ENCODE measurements around the gene CLNS1A.

- TF ChIP-seq CTCF (IDR thresholded peaks at IDR 0.05; ENCODE audit: low read depth, low read length) (no peak), EZH2phosphoT487 (IDR thresholded peaks at IDR 0.05; ENCODE audit: low read depth) (no peak)
Observed at GRCh38 chr11:77593883-77594282, 43.7 kb downstream of the CLNS1A start.
